Choroid plexus epithelial cell (primary cell): ENCODE data around the gene INCENP.

Source experiments
- DNase-seq: peaks from one replicate; pipeline ENCODE4 v3.0.0-alpha.2; 2010; ENCODE audit warnings: low read depth
- H3K4me3 ChIP-seq: 2 replicates; pipeline ENCODE4 v1.5.1; 2011; ENCODE audit warnings: low read depth, mild to moderate bottlenecking, control low read depth, low read length, moderate library complexity
- CTCF ChIP-seq: conservative IDR thresholded peaks from 2 replicates; pipeline ENCODE4 v1.5.1; 2011; ENCODE audit warnings: low read depth, mild to moderate bottlenecking, control low read depth, inconsistent platforms, low read length, moderate library complexity

The INCENP gene

GRCh38 chr11:62108971-62109404 is 14.8 kb upstream of the INCENP start:
- DNase-seq: no peak
- H3K4me3 ChIP-seq: no peak overlapping the region
- no peak for TF ChIP-seq CTCF

GRCh38 chr11:62115085-62115694 is 8.6 kb upstream of the INCENP start:
- H3K4me3 ChIP-seq: no peak overlapping the region
- TF ChIP-seq CTCF: no peak
- DNase-seq: no peak

- H3K4me3 ChIP-seq: no peak overlapping the region
- TF ChIP-seq CTCF: no peak
- no peak for DNase-seq
Observed at GRCh38 chr11:62116451-62116850, 7.4 kb upstream of the INCENP start.

- no peak for TF ChIP-seq CTCF
- no peak for DNase-seq
- H3K4me3 ChIP-seq: no peak overlapping the region
Observed at GRCh38 chr11:62119569-62119968, 4.2 kb upstream of the INCENP start.

DNA sequence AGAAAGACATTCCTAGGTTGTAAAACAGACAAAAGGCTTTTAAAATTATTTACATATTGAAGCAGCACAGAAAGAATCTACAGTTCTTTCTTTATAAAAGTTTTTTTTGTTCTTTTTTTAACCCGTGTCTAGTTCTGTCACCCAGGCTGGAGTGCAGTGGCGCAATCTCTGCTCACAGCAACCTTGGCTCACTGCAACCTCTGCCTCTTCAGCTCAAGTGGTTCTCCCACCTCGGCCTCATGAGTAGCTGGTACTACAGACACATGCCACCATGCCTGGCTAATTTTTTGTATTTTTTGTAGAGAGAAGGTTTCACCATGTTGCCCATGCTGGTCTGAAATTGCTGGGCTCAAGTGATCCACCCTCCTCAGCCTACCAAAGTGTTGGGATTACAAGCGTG is 3.8 kb upstream of the INCENP start:
- no peak for TF ChIP-seq CTCF
- no peak overlapping the region for H3K4me3 ChIP-seq
- no peak for DNase-seq

- DNase-seq: no peak
- no peak for TF ChIP-seq CTCF
- no peak overlapping the region for H3K4me3 ChIP-seq
Observed at GRCh38 chr11:62120431-62120830, 3.4 kb upstream of the INCENP start.

GRCh38 chr11:62122076-62122475 is 1.7 kb upstream of the INCENP start:
- no peak overlapping the region for H3K4me3 ChIP-seq
- peak; percentile 37 for TF ChIP-seq CTCF
- no peak for DNase-seq
